Activated CD4-positive, alpha-beta memory T cell treated with anti-CD3 and anti-CD28 coated beads for 36 hours (primary cell): Measurements from ENCODE around the gene GAB2. TPM values are rescaled to one million over a fixed set of nuclear protein-coding genes. Genes with fewer than 3 reads are reported as not detected.

Experiments used
- CTCF ChIA-PET: fragments of 350-600 bp; sonication (Branson Sonifier 250); formaldehyde crosslinking; loops from one replicate; lab custom pipeline; 2021; ENCODE audit warnings: antibody characterized with exemption, inconsistent platforms; lab: Charles Lee
- POLR2A ChIA-PET: fragments of 350-600 bp; sonication (Branson Sonifier 250); formaldehyde crosslinking; loops from one replicate; lab custom pipeline; 2021; ENCODE audit warnings: antibody characterized with exemption; lab: Charles Lee
- DNase-seq: peaks from one replicate; pipeline ENCODE4 v3.0.0-alpha.2; 2020
- H3K27ac Mint-ChIP-seq: one replicate; pipeline ENCODE4 v1.8.0; 2021; ENCODE audit warnings: mixed read lengths
- H3K27me3 Mint-ChIP-seq: one replicate; pipeline ENCODE4 v1.8.0; 2021; ENCODE audit warnings: mixed read lengths
- H3K36me3 Mint-ChIP-seq: one replicate; pipeline ENCODE4 v1.8.0; 2021; ENCODE audit warnings: mixed read lengths
- H3K4me1 Mint-ChIP-seq: one replicate; pipeline ENCODE4 v1.8.0; 2021; ENCODE audit warnings: low read depth, mixed read lengths
- H3K4me3 Mint-ChIP-seq: one replicate; pipeline ENCODE4 v1.8.0; 2021; ENCODE audit warnings: mild to moderate bottlenecking, mixed read lengths
- H3K9me3 Mint-ChIP-seq: one replicate; pipeline ENCODE4 v1.8.0; 2021; ENCODE audit warnings: mixed read lengths
- intact Hi-C: fragments of 100-400 bp; cut with micrococcal nuclease; formaldehyde crosslinking; loops from one replicate; pipeline ENCODE4 v1.15.1; 2023
- total RNA-seq, 2 experiments: library from RNA; stranded (reverse); gene quantifications; one replicate each; pipeline ENCODE4 v1.2.3, GENCODE V29; 2021

Gene GAB2
- total RNA-seq, 2 experiments from 2014 or later: 8.9 to 11.1 TPM

DNA sequence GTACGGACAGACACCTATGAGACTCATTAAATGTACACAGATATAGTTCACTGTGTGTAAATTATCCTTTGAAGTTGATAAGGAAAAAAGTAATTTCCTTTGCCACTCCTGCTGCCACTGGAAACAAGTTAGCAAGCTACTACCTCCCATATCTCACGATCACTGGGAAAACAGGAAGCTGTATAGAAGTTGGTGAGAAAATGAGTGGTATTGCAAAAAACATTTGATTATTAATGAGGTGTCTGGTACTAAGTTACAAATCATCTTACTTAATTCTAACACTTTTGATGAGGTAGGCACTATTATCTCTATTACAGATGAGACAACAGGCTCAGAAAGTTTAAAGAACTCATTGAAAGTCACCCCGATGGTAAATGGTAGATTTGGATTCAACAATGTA lies 68.5 kb downstream of the GAB2 start:
- H3K9me3 Mint-ChIP-seq: no peaks in the 10 kb centered on the region
- intact Hi-C loops: no loop called here
- no peaks in the 10 kb centered on the region for H3K36me3 Mint-ChIP-seq
- no peak for DNase-seq
- POLR2A ChIA-PET: no interaction called here
- CTCF ChIA-PET: no interaction called here
- H3K27ac Mint-ChIP-seq: no peak overlapping the region
- peaks cover 1% of the 10 kb centered on the region for H3K27me3 Mint-ChIP-seq
- no peak overlapping the region for H3K4me3 Mint-ChIP-seq
- H3K4me1 Mint-ChIP-seq: peaks cover 19% of the 10 kb centered on the region

DNA sequence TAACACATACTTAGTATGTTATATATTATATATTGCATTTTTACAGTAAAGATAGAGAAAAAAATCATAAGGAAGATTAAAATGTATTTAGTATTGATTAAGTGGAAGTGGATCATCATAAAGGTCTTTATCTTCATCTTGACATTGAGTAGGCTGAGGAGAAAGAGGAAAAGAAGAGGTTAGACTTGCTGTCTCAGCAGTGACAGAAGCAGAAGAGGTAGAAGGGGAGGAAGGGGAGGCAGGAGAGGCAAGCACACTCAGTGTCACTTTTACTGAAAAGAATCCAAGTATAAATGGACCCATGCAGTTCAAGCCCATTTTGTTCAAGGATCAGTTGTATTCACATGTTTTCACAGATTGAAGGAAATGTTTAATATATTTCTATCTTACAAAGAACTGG lies 69.7 kb downstream of the GAB2 start:
- intact Hi-C loops: no loop called here
- Mint-ChIP-seq H3K9me3 (no peaks in the 10 kb centered on the region), H3K4me1 (peaks cover 26% of the 10 kb centered on the region), H3K4me3 (no peak overlapping the region), H3K27ac (no peak overlapping the region), H3K36me3 (no peaks in the 10 kb centered on the region), H3K27me3 (peaks cover 1% of the 10 kb centered on the region)
- DNase-seq: no peak
- ChIA-PET CTCF (no interaction called here), POLR2A (no interaction called here)

DNA sequence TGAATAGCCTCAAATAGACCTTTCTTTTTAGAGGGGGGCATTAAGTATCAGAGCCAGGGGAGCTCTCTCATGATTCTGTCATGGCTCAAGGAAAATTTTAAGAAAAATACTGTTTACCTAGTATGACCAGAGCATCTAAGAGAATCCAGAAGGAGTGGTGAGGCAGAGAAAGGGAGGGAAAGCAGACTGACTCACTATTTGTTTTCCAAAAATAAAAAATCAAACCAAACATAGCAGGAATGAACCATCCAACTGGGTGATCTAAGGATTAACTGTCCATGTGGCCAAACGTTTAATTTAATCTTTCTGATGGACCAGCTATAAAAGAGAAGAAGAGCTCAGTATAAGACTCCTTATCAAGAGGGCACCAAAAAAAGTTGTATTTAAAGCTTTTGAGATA lies 70.8 kb downstream of the GAB2 start:
- DNase-seq: no peak
- no peaks in the 10 kb centered on the region for H3K9me3 Mint-ChIP-seq
- H3K27me3 Mint-ChIP-seq: peaks cover 1% of the 10 kb centered on the region
- CTCF ChIA-PET: no interaction called here
- intact Hi-C loops: no loop called here
- H3K4me3 Mint-ChIP-seq: no peak overlapping the region
- no peaks in the 10 kb centered on the region for H3K36me3 Mint-ChIP-seq
- H3K4me1 Mint-ChIP-seq: peaks cover 26% of the 10 kb centered on the region
- no peak overlapping the region for H3K27ac Mint-ChIP-seq
- POLR2A ChIA-PET: no interaction called here

DNA sequence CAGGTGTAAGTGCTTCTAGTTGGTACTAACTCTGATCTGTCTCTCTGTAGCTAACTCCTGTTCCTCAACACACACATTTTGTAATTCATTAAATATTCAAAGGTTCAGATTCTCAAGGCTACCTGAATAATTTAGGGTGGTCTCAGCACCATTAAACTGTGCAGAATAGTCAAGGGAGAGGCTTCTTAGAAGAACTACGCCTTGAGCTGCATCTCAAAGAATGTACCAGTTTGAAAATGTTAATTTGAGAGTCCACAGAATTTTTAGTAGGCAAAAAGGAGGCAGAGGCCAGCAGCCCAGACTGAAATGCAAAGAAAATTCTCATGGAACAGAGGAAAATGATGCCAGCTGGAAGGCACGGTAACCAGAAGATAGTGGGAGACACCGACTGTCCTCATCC lies 72.2 kb downstream of the GAB2 start:
- H3K4me1 Mint-ChIP-seq: peaks cover 27% of the 10 kb centered on the region
- H3K4me3 Mint-ChIP-seq: no peak overlapping the region
- H3K27me3 Mint-ChIP-seq: peaks cover 1% of the 10 kb centered on the region
- H3K36me3 Mint-ChIP-seq: no peaks in the 10 kb centered on the region
- intact Hi-C loops: no loop called here
- H3K9me3 Mint-ChIP-seq: no peaks in the 10 kb centered on the region
- ChIA-PET CTCF (interaction anchor here (0.7 kb wide), 1 partner anchor 33 kb away, joined by 4 read pairs; no protein-coding TSS in a partner anchor), POLR2A (no interaction called here)
- DNase-seq: no peak
- H3K27ac Mint-ChIP-seq: no peak overlapping the region

DNA sequence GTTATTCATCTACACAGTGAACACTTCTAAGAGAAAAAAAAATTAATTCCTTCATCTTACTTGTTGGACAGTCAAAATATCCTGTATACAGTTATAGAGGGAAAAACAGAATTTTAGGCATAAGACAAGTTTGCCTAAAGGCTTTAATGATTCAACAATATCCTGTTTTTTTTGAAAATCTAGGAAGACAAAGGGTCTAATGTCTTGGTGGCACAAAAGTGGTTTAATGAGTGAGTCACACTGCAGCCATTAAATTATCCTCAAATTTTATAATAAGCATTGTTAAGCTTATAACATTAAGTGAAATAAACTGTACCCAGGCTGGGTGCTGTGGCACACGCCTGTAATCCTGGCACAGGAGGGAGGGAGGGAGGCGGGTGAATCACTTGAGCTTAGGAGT lies 72.9 kb downstream of the GAB2 start:
- H3K4me1 Mint-ChIP-seq: peaks cover 29% of the 10 kb centered on the region
- no peaks in the 10 kb centered on the region for H3K9me3 Mint-ChIP-seq
- DNase-seq: no peak
- POLR2A ChIA-PET: no interaction called here
- no peaks in the 10 kb centered on the region for H3K36me3 Mint-ChIP-seq
- H3K27me3 Mint-ChIP-seq: peaks cover 1% of the 10 kb centered on the region
- CTCF ChIA-PET: interaction anchor here (0.7 kb wide), 1 partner anchor 33 kb away, joined by 4 read pairs; no protein-coding TSS in a partner anchor
- H3K27ac Mint-ChIP-seq: no peak overlapping the region
- intact Hi-C loops: no loop called here
- H3K4me3 Mint-ChIP-seq: no peak overlapping the region

DNA sequence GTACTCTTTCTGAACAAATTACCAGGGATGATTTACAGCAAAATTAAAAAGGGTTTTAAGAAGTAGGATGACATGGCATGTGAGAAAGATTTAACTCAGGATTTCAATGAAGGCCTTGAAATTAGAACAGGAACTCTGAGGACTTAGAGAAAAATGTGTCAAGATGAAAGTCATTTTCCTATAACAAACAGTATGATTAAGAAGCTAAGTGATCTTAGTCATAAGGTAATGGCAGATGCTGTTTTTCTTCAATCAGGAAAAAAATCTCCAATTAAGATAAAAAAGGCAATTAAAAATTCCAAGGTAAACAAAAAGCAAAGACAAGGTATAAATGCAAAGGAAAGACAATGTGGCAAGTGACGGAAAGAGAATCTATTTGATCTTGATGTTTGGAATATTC lies 73.5 kb downstream of the GAB2 start:
- peaks cover 1% of the 10 kb centered on the region for H3K27me3 Mint-ChIP-seq
- no peak overlapping the region for H3K4me3 Mint-ChIP-seq
- ChIA-PET CTCF (no interaction called here), POLR2A (no interaction called here)
- H3K4me1 Mint-ChIP-seq: peaks cover 35% of the 10 kb centered on the region
- no peaks in the 10 kb centered on the region for H3K9me3 Mint-ChIP-seq
- no peaks in the 10 kb centered on the region for H3K36me3 Mint-ChIP-seq
- intact Hi-C loops: no loop called here
- H3K27ac Mint-ChIP-seq: peak overlapping the region; percentile 2
- no peak for DNase-seq

DNA sequence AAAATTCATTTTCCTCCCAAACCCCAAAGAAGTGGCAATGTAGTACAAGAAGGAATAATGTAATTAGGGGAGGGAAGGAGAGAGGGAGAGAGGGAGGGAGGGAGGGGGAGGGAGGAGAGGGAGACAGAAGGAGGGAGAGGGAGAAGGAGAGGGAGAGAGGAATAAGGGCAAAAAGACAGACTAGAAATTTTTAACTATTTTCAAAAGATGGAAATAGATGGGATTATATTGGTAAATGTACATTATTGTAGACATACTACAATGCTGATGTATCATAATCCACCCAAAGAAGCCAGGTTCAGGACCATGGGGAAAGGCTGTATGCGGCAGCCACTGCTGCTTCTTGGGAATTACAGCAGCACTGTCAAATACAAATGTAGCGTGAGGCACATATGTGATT lies 74.3 kb downstream of the GAB2 start:
- peaks cover 33% of the 10 kb centered on the region for H3K4me1 Mint-ChIP-seq
- H3K4me3 Mint-ChIP-seq: no peak overlapping the region
- no peak for DNase-seq
- ChIA-PET POLR2A (no interaction called here), CTCF (no interaction called here)
- H3K9me3 Mint-ChIP-seq: no peaks in the 10 kb centered on the region
- intact Hi-C loops: no loop called here
- H3K27me3 Mint-ChIP-seq: peaks cover 1% of the 10 kb centered on the region
- H3K36me3 Mint-ChIP-seq: no peaks in the 10 kb centered on the region
- no peak overlapping the region for H3K27ac Mint-ChIP-seq

DNA sequence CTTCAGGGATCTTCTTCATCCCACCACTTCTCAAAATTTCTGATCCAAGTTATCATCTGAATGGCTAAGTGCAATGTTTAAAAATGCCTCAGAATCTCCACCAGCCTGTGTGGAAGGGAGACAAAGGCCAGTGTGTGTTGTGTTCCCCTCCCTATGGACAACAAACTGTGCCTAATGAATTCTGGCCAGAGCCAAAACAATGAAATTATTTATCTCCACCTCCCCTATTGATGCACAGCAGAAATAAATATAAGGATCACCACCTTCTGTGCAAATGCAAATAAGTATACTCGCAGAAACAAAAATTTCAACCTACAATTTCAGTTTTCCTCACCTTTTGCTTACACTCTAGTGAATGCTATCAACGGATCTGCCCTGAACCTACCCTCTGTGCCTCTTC lies 75.8 kb downstream of the GAB2 start:
- DNase-seq: no peak
- intact Hi-C loops: no loop called here
- POLR2A ChIA-PET: no interaction called here
- CTCF ChIA-PET: no interaction called here
- no peak overlapping the region for H3K4me3 Mint-ChIP-seq
- H3K9me3 Mint-ChIP-seq: no peaks in the 10 kb centered on the region
- H3K27ac Mint-ChIP-seq: no peak overlapping the region
- H3K27me3 Mint-ChIP-seq: peaks cover 1% of the 10 kb centered on the region
- H3K36me3 Mint-ChIP-seq: no peaks in the 10 kb centered on the region
- H3K4me1 Mint-ChIP-seq: peaks cover 31% of the 10 kb centered on the region

DNA sequence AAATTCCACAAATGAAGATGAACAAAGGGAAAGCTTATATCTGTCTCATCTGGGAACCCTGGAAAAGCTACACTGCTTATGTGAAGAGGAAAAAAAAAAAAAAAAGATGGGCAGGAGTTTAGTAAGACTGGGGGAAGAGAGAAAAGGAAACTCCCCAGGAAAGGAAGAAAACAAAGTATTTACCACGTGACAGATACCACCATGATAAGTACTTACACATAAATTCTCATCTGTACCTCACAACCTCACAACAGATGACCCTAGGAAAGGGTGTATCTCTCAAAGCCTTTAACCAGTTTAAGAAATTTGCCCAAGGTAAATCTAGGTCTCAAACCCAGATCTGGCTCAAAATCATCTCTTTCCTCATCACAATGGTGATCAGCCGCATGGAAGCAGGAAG lies 77.1 kb downstream of the GAB2 start:
- H3K27ac Mint-ChIP-seq: peak overlapping the region; percentile 70
- peaks cover 31% of the 10 kb centered on the region for H3K4me1 Mint-ChIP-seq
- CTCF ChIA-PET: interaction anchor here (1.1 kb wide), 2 partner anchors 10 to 80 kb away, joined by 3 read pairs; no protein-coding TSS in a partner anchor
- intact Hi-C loops: no loop called here
- H3K9me3 Mint-ChIP-seq: peaks cover 2% of the 10 kb centered on the region
- no peak overlapping the region for H3K4me3 Mint-ChIP-seq
- H3K27me3 Mint-ChIP-seq: no peaks in the 10 kb centered on the region
- POLR2A ChIA-PET: no interaction called here
- no peak for DNase-seq
- H3K36me3 Mint-ChIP-seq: peaks cover 2% of the 10 kb centered on the region

DNA sequence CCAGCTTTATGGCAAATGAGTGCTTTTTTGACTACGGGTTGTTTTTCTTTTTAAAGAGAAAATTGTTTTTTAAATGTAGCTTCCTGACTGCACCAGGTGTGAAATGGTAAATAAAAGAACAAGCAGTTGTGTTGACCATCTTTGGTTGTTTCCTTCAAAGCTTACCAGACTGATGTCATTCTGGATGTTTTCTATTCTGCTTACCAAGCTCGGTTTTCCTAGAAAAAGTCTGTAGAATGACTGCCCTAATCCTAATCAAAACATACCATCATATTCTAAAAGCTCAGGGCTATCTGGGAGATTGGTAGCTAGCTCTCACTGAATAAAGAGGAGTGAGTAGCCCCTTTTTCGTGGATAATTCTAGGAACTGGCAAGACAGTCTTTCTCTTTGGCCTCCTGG lies 77.7 kb downstream of the GAB2 start:
- ChIA-PET POLR2A (interaction anchor here (0.9 to 1.3 kb wide), 2 partner anchors 41 to 48 kb away, joined by 3 to 4 read pairs; no protein-coding TSS in a partner anchor), CTCF (interaction anchor here (0.7 to 1.3 kb wide), 5 partner anchors 15 to 292 kb away, joined by 3 read pairs; no protein-coding TSS in a partner anchor)
- intact Hi-C loops: loop anchor here (1.0 kb wide), 1 partner anchor 39 kb away; no protein-coding TSS in a partner anchor
- Mint-ChIP-seq H3K27ac (peak overlapping the region; percentile 70), H3K4me1 (peaks cover 31% of the 10 kb centered on the region), H3K27me3 (no peaks in the 10 kb centered on the region), H3K9me3 (peaks cover 5% of the 10 kb centered on the region), H3K36me3 (peaks cover 2% of the 10 kb centered on the region), H3K4me3 (no peak overlapping the region)
- no peak for DNase-seq

DNA sequence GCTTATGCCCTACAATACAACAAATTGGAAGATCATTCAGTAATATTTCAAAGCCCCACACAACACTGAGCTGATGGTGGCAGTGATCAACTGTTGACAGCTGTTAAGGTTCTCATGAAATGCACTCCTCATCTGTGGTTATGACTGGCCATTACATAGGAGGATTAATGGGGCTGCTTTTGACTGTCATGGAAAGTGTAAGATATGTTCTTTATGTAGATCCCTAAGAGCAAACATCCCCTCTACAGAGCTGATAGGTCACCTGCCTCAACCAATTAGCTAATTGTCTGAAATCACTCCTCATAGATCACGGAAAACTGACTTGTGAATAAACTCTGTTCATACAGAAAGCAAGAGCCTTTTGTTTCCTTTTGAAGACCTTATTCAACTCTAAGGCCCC lies 78.1 kb downstream of the GAB2 start:
- intact Hi-C loops: loop anchor here (1.0 kb wide), 1 partner anchor 40 kb away; no protein-coding TSS in a partner anchor
- peaks cover 31% of the 10 kb centered on the region for H3K4me1 Mint-ChIP-seq
- H3K27me3 Mint-ChIP-seq: no peaks in the 10 kb centered on the region
- H3K4me3 Mint-ChIP-seq: no peak overlapping the region
- POLR2A ChIA-PET: interaction anchor here (0.6 to 1.3 kb wide), 3 partner anchors 41 to 259 kb away, joined by 3 to 4 read pairs (median 3); no protein-coding TSS in a partner anchor
- H3K27ac Mint-ChIP-seq: peak overlapping the region; percentile 70
- CTCF ChIA-PET: interaction anchor here (0.7 to 1.3 kb wide), 5 partner anchors 16 to 292 kb away, joined by 3 read pairs; no protein-coding TSS in a partner anchor
- peaks cover 2% of the 10 kb centered on the region for H3K36me3 Mint-ChIP-seq
- no peak for DNase-seq
- H3K9me3 Mint-ChIP-seq: peaks cover 5% of the 10 kb centered on the region

DNA sequence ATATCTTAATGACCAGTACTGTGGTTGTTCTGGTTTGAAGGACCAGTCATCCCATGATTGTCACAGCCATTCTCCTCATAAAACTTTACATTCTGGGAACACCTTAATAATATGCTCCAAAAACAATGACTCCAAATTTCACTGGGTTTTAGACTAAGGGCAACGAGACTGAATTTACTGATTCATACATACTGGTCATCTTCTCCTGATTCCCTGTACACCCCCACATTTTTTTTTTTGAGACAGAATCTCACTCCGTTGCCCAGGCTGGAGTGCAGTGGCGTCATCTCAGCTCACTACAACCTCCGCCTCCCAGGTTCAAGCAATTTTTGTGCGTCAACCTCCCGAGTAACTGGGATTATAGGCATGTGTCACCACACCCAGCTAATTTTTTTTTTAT lies 78.9 kb downstream of the GAB2 start:
- peaks cover 26% of the 10 kb centered on the region for H3K4me1 Mint-ChIP-seq
- no peak overlapping the region for H3K27ac Mint-ChIP-seq
- ChIA-PET CTCF (interaction anchor here (1.0 to 1.3 kb wide), 2 partner anchors 17 to 59 kb away, joined by 3 read pairs; no protein-coding TSS in a partner anchor), POLR2A (interaction anchor here (1.3 kb wide), 1 partner anchor 46 kb away, joined by 4 read pairs; no protein-coding TSS in a partner anchor)
- intact Hi-C loops: loop anchor here (1.0 kb wide), 1 partner anchor 41 kb away; no protein-coding TSS in a partner anchor
- DNase-seq: no peak
- H3K9me3 Mint-ChIP-seq: peaks cover 5% of the 10 kb centered on the region
- peaks cover 2% of the 10 kb centered on the region for H3K36me3 Mint-ChIP-seq
- no peak overlapping the region for H3K4me3 Mint-ChIP-seq
- no peaks in the 10 kb centered on the region for H3K27me3 Mint-ChIP-seq

DNA sequence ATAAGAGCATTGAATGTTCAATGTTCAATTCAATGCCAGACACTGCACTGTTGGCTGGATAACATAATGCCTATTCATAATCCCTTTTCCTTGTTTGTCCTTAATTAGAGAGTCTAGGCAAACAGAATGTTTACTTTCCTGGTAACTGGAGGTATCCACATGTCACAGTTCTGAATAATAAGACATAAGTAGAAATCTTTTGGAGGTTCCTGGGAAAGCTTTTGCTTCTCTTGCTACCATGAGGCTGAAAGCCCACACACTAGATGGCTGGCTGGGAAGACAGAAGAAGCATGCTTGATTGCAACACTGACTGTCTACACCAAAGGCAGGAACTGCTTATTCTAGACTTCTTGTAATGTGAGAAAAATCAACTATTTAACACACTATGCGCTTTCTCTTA lies 79.5 kb downstream of the GAB2 start:
- Mint-ChIP-seq H3K9me3 (peaks cover 5% of the 10 kb centered on the region), H3K36me3 (peaks cover 2% of the 10 kb centered on the region), H3K4me1 (peaks cover 27% of the 10 kb centered on the region), H3K27me3 (no peaks in the 10 kb centered on the region), H3K27ac (no peak overlapping the region), H3K4me3 (no peak overlapping the region)
- intact Hi-C loops: no loop called here
- ChIA-PET CTCF (no interaction called here), POLR2A (no interaction called here)
- DNase-seq: no peak
